Tibial artery (tissue), 4 donors: ENCODE results near the gene SEC62.

Source experiments
- DNase-seq, 2 donors: peaks; one replicate each; pipeline ENCODE4 v3.0.0-alpha.2; 2019
- H3K27ac ChIP-seq, 2 donors: fragments of 200-600 bp; sonication (generic) in 1 of 2; 1 replicate in 1 of 2; 2 replicates in 1 of 2; pipeline ENCODE4 v1.5.1; 2018 to 2019; ENCODE audit warnings: mild to moderate bottlenecking in 1 of 2
- H3K27me3 ChIP-seq, 2 donors: fragments of 200-600 bp; sonication (generic) in 1 of 2; one replicate each; pipeline versions ENCODE4 v1.5.1 to v1.6.0; 2016 to 2019
- H3K36me3 ChIP-seq, 3 donors: fragments of 200-600 bp; sonication (generic) in 2 of 3; one replicate each; pipeline ENCODE4 v1.5.1; 2016 to 2019; ENCODE audit warnings: mild to moderate bottlenecking in 2 of 3
- H3K4me1 ChIP-seq, 4 donors: fragments of 200-600 bp; sonication (generic) in 2 of 4; 1 replicate in 3 of 4; 2 replicates in 1 of 4; pipeline ENCODE4 v1.5.1; 2016 to 2019
- H3K4me3 ChIP-seq, 2 donors: fragments of 200-600 bp; sonication (generic) in 1 of 2; 1 replicate in 1 of 2; 2 replicates in 1 of 2; pipeline ENCODE4 v1.5.1; 2018 to 2019; ENCODE audit warnings: mild to moderate bottlenecking in 2 of 2
- H3K9me3 ChIP-seq, 3 donors: fragments of 200-600 bp; sonication (generic) in 1 of 3; one replicate each; pipeline ENCODE4 v1.5.1; 2016 to 2019
- CTCF ChIP-seq, 2 experiments: fragments of 200-600 bp in 1 of 2; fragments of 450-650 bp in 1 of 2; IDR thresholded peaks; one replicate each; pipeline ENCODE4 v1.5.1; 2017 to 2019; ENCODE audit warnings: antibody characterized with exemption in 2 of 2, mild to moderate bottlenecking in 1 of 2, moderate library complexity in 1 of 2
- intact Hi-C: fragments of 100-400 bp; cut with DNase I; formaldehyde crosslinking; loops from one replicate; pipeline ENCODE4 v1.15.0; 2023; ENCODE audit warnings: low total_unique reads

Gene SEC62

GRCh38 chr3:170037463-170038433 is 71.1 kb downstream of the SEC62 start, which contains the start of gene GPR160:
GPR160 (plus strand) TSS chr3:170037995; CDS start chr3:170083973, 45,978 bp downstream.
- Histone ChIP-seq H3K27me3 (peaks cover 0 to 48% of the 10 kb centered on the region in 2 donors), H3K27ac (no peak within 1 kb of the TSS), H3K9me3 (no peaks in the 10 kb centered on the region), H3K36me3 (no peaks in the 10 kb centered on the region), H3K4me1 (peaks cover 0 to 27% (median 17%) of the 10 kb centered on the region in 4 donors), H3K4me3 (peak within 1 kb of the TSS; percentile 47 to 55)
- intact Hi-C loops, result no loop called here
- TF ChIP-seq CTCF (IDR thresholded peaks at IDR 0.05), result peak; percentile 35 to 42
- peak; percentile 45 to 70 for DNase-seq

- Histone ChIP-seq H3K27ac (no peak overlapping the region), H3K4me1 (peaks cover 0 to 27% (median 17%) of the 10 kb centered on the region in 4 donors), H3K9me3 (no peaks in the 10 kb centered on the region), H3K4me3 (peak overlapping the region; percentile 47 to 55), H3K36me3 (no peaks in the 10 kb centered on the region), H3K27me3 (peaks cover 0 to 54% of the 10 kb centered on the region in 2 donors)
- intact Hi-C loops, result no loop called here
- DNase-seq, result no peak
- no peak for TF ChIP-seq CTCF (IDR thresholded peaks at IDR 0.05)
Measured at GRCh38 chr3:170038434-170039110, 72.0 kb downstream of the SEC62 start.

GRCh38 chr3:170040418-170040817 is 73.8 kb downstream of the SEC62 start:
- TF ChIP-seq CTCF (IDR thresholded peaks at IDR 0.05), result no peak
- Histone ChIP-seq H3K9me3 (no peaks in the 10 kb centered on the region), H3K27ac (no peak overlapping the region), H3K27me3 (peaks cover 0 to 57% of the 10 kb centered on the region in 2 donors), H3K4me1 (peaks cover 0 to 27% (median 17%) of the 10 kb centered on the region in 4 donors), H3K36me3 (no peaks in the 10 kb centered on the region), H3K4me3 (no peak overlapping the region)
- DNase-seq, result no peak
- intact Hi-C loops, result no loop called here

DNA sequence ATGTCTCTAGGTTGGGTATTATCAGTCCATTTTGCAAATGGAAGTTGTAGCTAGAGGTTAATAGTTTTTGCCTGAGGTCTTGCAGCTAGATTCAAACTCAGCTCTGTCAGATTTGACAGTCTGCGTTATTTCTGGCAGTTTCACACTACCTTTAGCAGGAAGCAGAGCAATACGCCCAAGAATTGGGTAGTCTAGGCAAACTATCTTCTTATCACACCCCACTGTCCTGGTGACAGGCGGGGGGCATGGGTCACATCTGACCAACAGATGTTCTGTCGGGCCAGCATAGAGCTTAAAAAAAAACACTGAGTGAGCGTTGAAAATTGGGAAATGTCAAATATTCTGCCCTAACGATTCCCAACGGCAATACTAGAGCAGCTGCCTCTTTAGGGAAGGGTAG is 76.9 kb downstream of the SEC62 start:
- Histone ChIP-seq H3K9me3 (no peaks in the 10 kb centered on the region), H3K36me3 (no peaks in the 10 kb centered on the region), H3K27me3 (peaks cover 0 to 30% of the 10 kb centered on the region in 2 donors), H3K27ac (no peak overlapping the region), H3K4me1 (peaks cover 0 to 15% (median 5%) of the 10 kb centered on the region in 4 donors), H3K4me3 (no peak overlapping the region)
- no peak for DNase-seq
- intact Hi-C loops, result no loop called here
- no peak for TF ChIP-seq CTCF (IDR thresholded peaks at IDR 0.05)

GRCh38 chr3:170044271-170044670 is 77.7 kb downstream of the SEC62 start:
- Histone ChIP-seq H3K9me3 (no peaks in the 10 kb centered on the region), H3K36me3 (no peaks in the 10 kb centered on the region), H3K4me3 (no peak overlapping the region), H3K27me3 (peaks cover 0 to 24% of the 10 kb centered on the region in 2 donors), H3K27ac (no peak overlapping the region), H3K4me1 (peaks cover 0 to 10% (median 0%) of the 10 kb centered on the region in 4 donors)
- DNase-seq, result no peak
- TF ChIP-seq CTCF (IDR thresholded peaks at IDR 0.05), result no peak
- intact Hi-C loops, result no loop called here
